ENCODE measurements around the gene KNCN.

GRCh38 chr1:46569884-46570725, 18.7 kb upstream of the KNCN start:
- TF ChIP-seq, protein P1, sequence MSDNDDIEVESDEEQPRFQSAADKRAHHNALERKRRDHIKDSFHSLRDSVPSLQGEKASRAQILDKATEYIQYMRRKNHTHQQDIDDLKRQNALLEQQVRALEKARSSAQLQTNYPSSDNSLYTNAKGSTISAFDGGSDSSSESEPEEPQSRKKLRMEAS (IDR thresholded peaks at IDR 0.05) = no peak
- TF ChIP-seq, protein P2, sequence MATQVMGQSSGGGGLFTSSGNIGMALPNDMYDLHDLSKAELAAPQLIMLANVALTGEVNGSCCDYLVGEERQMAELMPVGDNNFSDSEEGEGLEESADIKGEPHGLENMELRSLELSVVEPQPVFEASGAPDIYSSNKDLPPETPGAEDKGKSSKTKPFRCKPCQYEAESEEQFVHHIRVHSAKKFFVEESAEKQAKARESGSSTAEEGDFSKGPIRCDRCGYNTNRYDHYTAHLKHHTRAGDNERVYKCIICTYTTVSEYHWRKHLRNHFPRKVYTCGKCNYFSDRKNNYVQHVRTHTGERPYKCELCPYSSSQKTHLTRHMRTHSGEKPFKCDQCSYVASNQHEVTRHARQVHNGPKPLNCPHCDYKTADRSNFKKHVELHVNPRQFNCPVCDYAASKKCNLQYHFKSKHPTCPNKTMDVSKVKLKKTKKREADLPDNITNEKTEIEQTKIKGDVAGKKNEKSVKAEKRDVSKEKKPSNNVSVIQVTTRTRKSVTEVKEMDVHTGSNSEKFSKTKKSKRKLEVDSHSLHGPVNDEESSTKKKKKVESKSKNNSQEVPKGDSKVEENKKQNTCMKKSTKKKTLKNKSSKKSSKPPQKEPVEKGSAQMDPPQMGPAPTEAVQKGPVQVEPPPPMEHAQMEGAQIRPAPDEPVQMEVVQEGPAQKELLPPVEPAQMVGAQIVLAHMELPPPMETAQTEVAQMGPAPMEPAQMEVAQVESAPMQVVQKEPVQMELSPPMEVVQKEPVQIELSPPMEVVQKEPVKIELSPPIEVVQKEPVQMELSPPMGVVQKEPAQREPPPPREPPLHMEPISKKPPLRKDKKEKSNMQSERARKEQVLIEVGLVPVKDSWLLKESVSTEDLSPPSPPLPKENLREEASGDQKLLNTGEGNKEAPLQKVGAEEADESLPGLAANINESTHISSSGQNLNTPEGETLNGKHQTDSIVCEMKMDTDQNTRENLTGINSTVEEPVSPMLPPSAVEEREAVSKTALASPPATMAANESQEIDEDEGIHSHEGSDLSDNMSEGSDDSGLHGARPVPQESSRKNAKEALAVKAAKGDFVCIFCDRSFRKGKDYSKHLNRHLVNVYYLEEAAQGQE (IDR thresholded peaks at IDR 0.05; ENCODE audit: low read depth) = no peak
- TF ChIP-seq EP300 (IDR thresholded peaks at IDR 0.05; ENCODE audit: borderline replicate concordance) (no peak), USF1 (IDR thresholded peaks at IDR 0.05) (no peak), CREB1 (IDR thresholded peaks at IDR 0.05; ENCODE audit: low read depth) (no peak), CEBPB (IDR thresholded peaks at IDR 0.05) (no peak), ZBTB7A (IDR thresholded peaks at IDR 0.05; ENCODE audit: low read depth) (no peak)
